CD14-positive monocyte (primary cell): ENCODE measurements around the gene PLOD3. TPM values are rescaled to one million over a fixed set of nuclear protein-coding genes. Genes with fewer than 3 reads are reported as not detected.

Source experiments
- DNase-seq, 3 donors: peaks; one replicate each; pipeline ENCODE4 v3.0.0-alpha.2; 2011 to 2022
- H2AFZ ChIP-seq: 2 replicates; pipeline ENCODE4 v1.6.0; 2012; ENCODE audit warnings: mild to moderate bottlenecking, low read depth, low read length, inconsistent platforms; ENCODE audit not compliant: insufficient read depth, poor library complexity, severe bottlenecking
- H3K27ac ChIP-seq, 2 donors: 1 replicate in 1 of 2; 2 replicates in 1 of 2; pipeline ENCODE4 v1.5.1; 2012 to 2013; ENCODE audit warnings: low read length in 2 of 2, control low read depth in 1 of 2, inconsistent platforms in 1 of 2, low read depth in 1 of 2, mild to moderate bottlenecking in 1 of 2
- H3K27me3 ChIP-seq, 2 donors: one replicate each; pipeline versions ENCODE4 v1.6.0 to v1.6.1; 2011 to 2013; ENCODE audit warnings: low read length in 2 of 2; ENCODE audit not compliant: control insufficient read depth in 2 of 2, insufficient read depth in 2 of 2
- H3K36me3 ChIP-seq, 2 donors: replicated peaks in 1 of 2; 1 replicate in 1 of 2; 2 replicates in 1 of 2; pipeline versions ENCODE4 v1.5.1 to v1.6.1; 2012 to 2013; ENCODE audit warnings: low read length in 2 of 2, control low read depth in 1 of 2, inconsistent platforms in 1 of 2, mild to moderate bottlenecking in 1 of 2; ENCODE audit not compliant: insufficient read depth in 2 of 2, control insufficient read depth in 1 of 2
- H3K4me1 ChIP-seq, 2 donors: 1 replicate in 1 of 2; 2 replicates in 1 of 2; pipeline versions ENCODE4 v1.5.1 to v1.6.1; 2012 to 2013; ENCODE audit warnings: low read length in 2 of 2, control low read depth in 1 of 2, inconsistent platforms in 1 of 2, mild to moderate bottlenecking in 1 of 2, moderate library complexity in 1 of 2; ENCODE audit not compliant: insufficient read depth in 2 of 2, control insufficient read depth in 1 of 2
- H3K4me2 ChIP-seq: replicated peaks from 2 replicates; pipeline ENCODE3; 2012; ENCODE audit warnings: low read length, moderate library complexity, mild to moderate bottlenecking; ENCODE audit not compliant: poor library complexity, severe bottlenecking; ENCODE audit errors: extremely low read depth
- H3K4me3 ChIP-seq, 3 experiments: fragments of 200-600 bp in 1 of 3; sonication (generic) in 1 of 3; replicated peaks in 1 of 3; 1 replicate in 2 of 3; 2 replicates in 1 of 3; pipeline ENCODE4 v1.5.1; 2011 to 2013; ENCODE audit warnings: low read length in 3 of 3, mild to moderate bottlenecking in 3 of 3, control low read depth in 2 of 3, low read depth in 2 of 3, inconsistent platforms in 1 of 3, moderate library complexity in 1 of 3
- H3K79me2 ChIP-seq: 2 replicates; pipeline ENCODE4 v1.6.0; 2012; ENCODE audit warnings: mild to moderate bottlenecking, control low read depth, inconsistent platforms, low read length, moderate library complexity; ENCODE audit not compliant: insufficient read depth
- H3K9ac ChIP-seq: 2 replicates; pipeline ENCODE4 v1.6.0; 2017; ENCODE audit warnings: low read length, mild to moderate bottlenecking; ENCODE audit not compliant: insufficient read depth, poor library complexity, severe bottlenecking
- H3K9me3 ChIP-seq, 2 donors: replicated peaks in 1 of 2; 1 replicate in 1 of 2; 2 replicates in 1 of 2; pipeline versions ENCODE4 v1.5.1 to v1.6.1; 2012 to 2013; ENCODE audit warnings: low read length in 2 of 2, control low read depth in 1 of 2; ENCODE audit not compliant: control insufficient read depth in 1 of 2, insufficient read depth in 1 of 2
- H4K20me1 ChIP-seq: 2 replicates; pipeline ENCODE4 v1.6.0; 2012; ENCODE audit warnings: mild to moderate bottlenecking, low read length, control low read depth, moderate library complexity; ENCODE audit not compliant: insufficient read depth
- H3K27ac Mint-ChIP-seq, 7 donors: one replicate each; pipeline ENCODE4 v1.8.0; 2020; ENCODE audit warnings: mild to moderate bottlenecking in 7 of 7, mixed read lengths in 7 of 7, moderate library complexity in 6 of 7, inconsistent platforms in 2 of 7
- H3K27me3 Mint-ChIP-seq, 3 donors: one replicate each; pipeline ENCODE4 v1.8.0; 2021 to 2022; ENCODE audit warnings: low read depth in 3 of 3, mild to moderate bottlenecking in 3 of 3, mixed read lengths in 3 of 3, moderate library complexity in 3 of 3, inconsistent platforms in 1 of 3
- H3K36me3 Mint-ChIP-seq, 2 donors: one replicate each; pipeline ENCODE4 v1.8.0; 2020; ENCODE audit warnings: mixed read lengths in 2 of 2, inconsistent platforms in 1 of 2, mild to moderate bottlenecking in 1 of 2
- H3K4me1 Mint-ChIP-seq: one replicate; pipeline ENCODE4 v1.8.0; 2020; ENCODE audit warnings: mild to moderate bottlenecking, mixed read lengths
- H3K4me3 Mint-ChIP-seq, 2 donors: one replicate each; pipeline ENCODE4 v1.8.0; 2020; ENCODE audit warnings: mild to moderate bottlenecking in 2 of 2, mixed read lengths in 2 of 2, moderate library complexity in 1 of 2
- H3K9me3 Mint-ChIP-seq, 7 donors: one replicate each; pipeline ENCODE4 v1.8.0; 2020 to 2022; ENCODE audit warnings: mixed read lengths in 7 of 7, mild to moderate bottlenecking in 6 of 7, moderate library complexity in 6 of 7, inconsistent platforms in 2 of 7
- WGBS: methylation state at CpG from one replicate; pipeline ENCODE4 v1.1.5; 2013; ENCODE audit warnings: missing lambda C conversion rate; ENCODE audit not compliant: insufficient coverage; 5-methylcytosine and 5-hydroxymethylcytosine counted together
- intact Hi-C, 2 donors: fragments of 100-400 bp; cut with micrococcal nuclease; formaldehyde crosslinking; loops; one replicate each; pipeline versions ENCODE4 v1.15.0 to v1.15.1; 2023
- polyA plus RNA-seq, 3 donors: library from polyadenylated mRNA; depleted of rRNA in 1 of 3; unstranded in 2 of 3; stranded (reverse) in 1 of 3; fragments of 300-500 nt in 2 of 3; fragments of >200 nt in 1 of 3; fragmentation: Illumina TruSeq in 2 of 3; gene quantifications; 1 replicate in 2 of 3; 2 replicates in 1 of 3; pipeline ENCODE4 v1.2.3, GENCODE V29; 2012 to 2021
- TF ChIP-seq, protein P1 (sequence below): fragments of 200-600 bp; IDR thresholded peaks from one replicate; pipeline ENCODE4 v1.8.0; 2022; ENCODE audit warnings: antibody characterized with exemption, mild to moderate bottlenecking

The PLOD3 gene
- polyA plus RNA-seq, 3 donors = 26.9 to 70.1 (median 28.1) TPM

GRCh38 chr7:101222275-101222830, 5.0 kb upstream of the PLOD3 start:
- Mint-ChIP-seq H3K4me3 (no peak overlapping the region), H3K9me3 (no peaks in the 10 kb centered on the region), H3K27me3 (peaks cover 0 to 2% (median 0%) of the 10 kb centered on the region in 3 donors), H3K27ac (peak overlapping the region in 2 of 7 donors; percentile 61 to 76), H3K4me1 (peaks cover 18% of the 10 kb centered on the region), H3K36me3 (peaks cover 49 to 70% of the 10 kb centered on the region in 2 donors)
- Histone ChIP-seq H3K4me1 (peaks cover 10 to 21% of the 10 kb centered on the region in 2 donors), H3K4me3 (no peak overlapping the region), H3K9ac (no peak overlapping the region), H2AFZ (no peak overlapping the region), H3K9me3 (no peaks in the 10 kb centered on the region), H3K79me2 (peaks cover 44% of the 10 kb centered on the region), H3K36me3 (peaks cover 37 to 62% of the 10 kb centered on the region in 2 donors), H3K27me3 (no peaks in the 10 kb centered on the region), H4K20me1 (peaks cover 19% of the 10 kb centered on the region), H3K4me2 (no peak overlapping the region), H3K27ac (no peak overlapping the region)
- intact Hi-C loops = no loop called here
- DNase-seq = no peak
- TF ChIP-seq, protein P1, sequence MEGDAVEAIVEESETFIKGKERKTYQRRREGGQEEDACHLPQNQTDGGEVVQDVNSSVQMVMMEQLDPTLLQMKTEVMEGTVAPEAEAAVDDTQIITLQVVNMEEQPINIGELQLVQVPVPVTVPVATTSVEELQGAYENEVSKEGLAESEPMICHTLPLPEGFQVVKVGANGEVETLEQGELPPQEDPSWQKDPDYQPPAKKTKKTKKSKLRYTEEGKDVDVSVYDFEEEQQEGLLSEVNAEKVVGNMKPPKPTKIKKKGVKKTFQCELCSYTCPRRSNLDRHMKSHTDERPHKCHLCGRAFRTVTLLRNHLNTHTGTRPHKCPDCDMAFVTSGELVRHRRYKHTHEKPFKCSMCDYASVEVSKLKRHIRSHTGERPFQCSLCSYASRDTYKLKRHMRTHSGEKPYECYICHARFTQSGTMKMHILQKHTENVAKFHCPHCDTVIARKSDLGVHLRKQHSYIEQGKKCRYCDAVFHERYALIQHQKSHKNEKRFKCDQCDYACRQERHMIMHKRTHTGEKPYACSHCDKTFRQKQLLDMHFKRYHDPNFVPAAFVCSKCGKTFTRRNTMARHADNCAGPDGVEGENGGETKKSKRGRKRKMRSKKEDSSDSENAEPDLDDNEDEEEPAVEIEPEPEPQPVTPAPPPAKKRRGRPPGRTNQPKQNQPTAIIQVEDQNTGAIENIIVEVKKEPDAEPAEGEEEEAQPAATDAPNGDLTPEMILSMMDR = no peak
- WGBS = 94% methylated on average over 13 of the region's 27 CpGs

GRCh38 chr7:101220295-101220694, 2.9 kb upstream of the PLOD3 start:
- TF ChIP-seq, protein P1 = no peak
- 97% methylated on average over 2 of the region's 5 CpGs for WGBS
- Histone ChIP-seq H3K4me2 (no peak overlapping the region), H2AFZ (no peak overlapping the region), H3K27me3 (no peaks in the 10 kb centered on the region), H3K27ac (no peak overlapping the region), H3K79me2 (peaks cover 60% of the 10 kb centered on the region), H3K4me3 (no peak overlapping the region), H3K4me1 (peaks cover 24 to 37% of the 10 kb centered on the region in 2 donors), H3K9ac (no peak overlapping the region), H3K9me3 (no peaks in the 10 kb centered on the region), H4K20me1 (peaks cover 27% of the 10 kb centered on the region), H3K36me3 (peaks cover 31 to 50% of the 10 kb centered on the region in 2 donors)
- intact Hi-C loops = no loop called here
- Mint-ChIP-seq H3K27me3 (peaks cover 0 to 2% (median 0%) of the 10 kb centered on the region in 3 donors), H3K27ac (no peak overlapping the region), H3K9me3 (no peaks in the 10 kb centered on the region), H3K4me3 (no peak overlapping the region), H3K4me1 (peaks cover 32% of the 10 kb centered on the region), H3K36me3 (peaks cover 43 to 57% of the 10 kb centered on the region in 2 donors)
- DNase-seq = no peak
